Measurements from ENCODE around the gene MAST1.

The MAST1 gene

GRCh38 chr19:12791345-12792050 lies 46.8 kb upstream of the MAST1 start, which contains the start of gene JUNB:
JUNB (plus strand) TSS chr19:12791486; CDS start chr19:12791772, 286 bp downstream.
- H3K4me3 ChIP-seq (ENCODE audit: low read depth, low read length) = peak within 1 kb of the TSS; percentile 43
- peak within 1 kb of the TSS; percentile 58; the same call in 1 of the 2 replicates for H3K27ac ChIP-seq (ENCODE audit: extremely low read depth, low read depth, low read length)
- ChIA-PET CTCF (interaction anchor here (0.6 to 16.5 kb wide), 5 partner anchors 14 to 74 kb away, joined by 4 to 386 read pairs (median 5); partner anchors contain the start of gene HOOK2), POLR2A (interaction anchor here (0.8 to 3.6 kb wide), 19 partner anchors 8 to 142 kb away, joined by 3 to 42 read pairs (median 4); partner anchors contain the start of genes DHPS, DNASE2, FARSA and PRDX2)
- no peaks in the 10 kb centered on the region for H3K9me3 ChIP-seq (ENCODE audit: control insufficient read depth, insufficient read depth, low read depth, low read length)
- H3K36me3 ChIP-seq (ENCODE audit: control insufficient read depth in 2 of 2, insufficient read depth in 1 of 2, low read length in 2 of 2) = no peaks in the 10 kb centered on the region; a peak in 1 of 3 replicates
- peaks cover 21% of the 10 kb centered on the region for H3K4me1 ChIP-seq (ENCODE audit: control insufficient read depth, insufficient read depth, low read length)
- TF ChIP-seq KLF8 (tag by site-specific recombination; IDR thresholded peaks at IDR 0.05) (peak; percentile 75; the same call in 1 of the 2 replicates), GLI2 (tag by site-specific recombination; IDR thresholded peaks at IDR 0.05; ENCODE audit: borderline replicate concordance, low read depth) (no peak), ZNF777 (tag by site-specific recombination; IDR thresholded peaks at IDR 0.05; ENCODE audit: borderline replicate concordance) (peak; percentile 33; the same call in 1 of the 2 replicates), ZFP69B (tag by site-specific recombination; IDR thresholded peaks at IDR 0.05) (peak; percentile 30; the same call in 1 of the 2 replicates), ZNF514 (tag by site-specific recombination; IDR thresholded peaks at IDR 0.05) (no peak), ZNF664 (tag by site-specific recombination; IDR thresholded peaks at IDR 0.05) (no peak), ZNF626 (tag by site-specific recombination; IDR thresholded peaks at IDR 0.05) (no peak), ZNF830 (tag by site-specific recombination; IDR thresholded peaks at IDR 0.05; ENCODE audit: low read depth) (no peak), ZBTB20 (tag by site-specific recombination; IDR thresholded peaks at IDR 0.05) (peak; percentile 77), ZNF548 (tag by site-specific recombination; IDR thresholded peaks at IDR 0.05) (no peak), ZNF558 (tag by site-specific recombination; IDR thresholded peaks at IDR 0.05) (no peak), SP3 (tag by site-specific recombination; IDR thresholded peaks at IDR 0.05) (peak; percentile 80), ZNF555 (tag by site-specific recombination; conservative IDR thresholded peaks at IDR 0.05) (no peak), ZFP41 (tag by site-specific recombination; IDR thresholded peaks at IDR 0.05; ENCODE audit: borderline replicate concordance) (no peak), FEZF1 (tag by site-specific recombination; IDR thresholded peaks at IDR 0.05) (no peak), ZNF660 (tag by site-specific recombination; IDR thresholded peaks at IDR 0.05) (0 out of 2 replicates have a peak, but pooled peaks have one; percentile 85), GFI1B (tag by site-specific recombination; IDR thresholded peaks at IDR 0.05) (no peak), ZNF19 (tag by site-specific recombination; IDR thresholded peaks at IDR 0.05; ENCODE audit: low read depth) (no peak), ZNF133 (tag by site-specific recombination; IDR thresholded peaks at IDR 0.05) (no peak), MEIS1 (CRISPR knock-in tag; IDR thresholded peaks at IDR 0.05; ENCODE audit: borderline replicate concordance) (no peak), ZSCAN30 (tag by site-specific recombination; IDR thresholded peaks at IDR 0.05) (peak; percentile 77; the same call in 1 of the 2 replicates)
- TF ChIP-seq, protein P1, sequence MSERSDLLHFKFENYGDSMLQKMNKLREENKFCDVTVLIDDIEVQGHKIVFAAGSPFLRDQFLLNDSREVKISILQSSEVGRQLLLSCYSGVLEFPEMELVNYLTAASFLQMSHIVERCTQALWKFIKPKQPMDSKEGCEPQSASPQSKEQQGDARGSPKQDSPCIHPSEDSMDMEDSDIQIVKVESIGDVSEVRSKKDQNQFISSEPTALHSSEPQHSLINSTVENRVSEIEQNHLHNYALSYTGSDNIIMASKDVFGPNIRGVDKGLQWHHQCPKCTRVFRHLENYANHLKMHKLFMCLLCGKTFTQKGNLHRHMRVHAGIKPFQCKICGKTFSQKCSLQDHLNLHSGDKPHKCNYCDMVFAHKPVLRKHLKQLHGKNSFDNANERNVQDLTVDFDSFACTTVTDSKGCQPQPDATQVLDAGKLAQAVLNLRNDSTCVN (tag by site-specific recombination; optimal IDR thresholded peaks at IDR 0.05) = peak; percentile 96
- TF ChIP-seq, protein P2, sequence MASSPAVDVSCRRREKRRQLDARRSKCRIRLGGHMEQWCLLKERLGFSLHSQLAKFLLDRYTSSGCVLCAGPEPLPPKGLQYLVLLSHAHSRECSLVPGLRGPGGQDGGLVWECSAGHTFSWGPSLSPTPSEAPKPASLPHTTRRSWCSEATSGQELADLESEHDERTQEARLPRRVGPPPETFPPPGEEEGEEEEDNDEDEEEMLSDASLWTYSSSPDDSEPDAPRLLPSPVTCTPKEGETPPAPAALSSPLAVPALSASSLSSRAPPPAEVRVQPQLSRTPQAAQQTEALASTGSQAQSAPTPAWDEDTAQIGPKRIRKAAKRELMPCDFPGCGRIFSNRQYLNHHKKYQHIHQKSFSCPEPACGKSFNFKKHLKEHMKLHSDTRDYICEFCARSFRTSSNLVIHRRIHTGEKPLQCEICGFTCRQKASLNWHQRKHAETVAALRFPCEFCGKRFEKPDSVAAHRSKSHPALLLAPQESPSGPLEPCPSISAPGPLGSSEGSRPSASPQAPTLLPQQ (tag by site-specific recombination; IDR thresholded peaks at IDR 0.05) = peak; percentile 87
- TF ChIP-seq, protein P3, sequence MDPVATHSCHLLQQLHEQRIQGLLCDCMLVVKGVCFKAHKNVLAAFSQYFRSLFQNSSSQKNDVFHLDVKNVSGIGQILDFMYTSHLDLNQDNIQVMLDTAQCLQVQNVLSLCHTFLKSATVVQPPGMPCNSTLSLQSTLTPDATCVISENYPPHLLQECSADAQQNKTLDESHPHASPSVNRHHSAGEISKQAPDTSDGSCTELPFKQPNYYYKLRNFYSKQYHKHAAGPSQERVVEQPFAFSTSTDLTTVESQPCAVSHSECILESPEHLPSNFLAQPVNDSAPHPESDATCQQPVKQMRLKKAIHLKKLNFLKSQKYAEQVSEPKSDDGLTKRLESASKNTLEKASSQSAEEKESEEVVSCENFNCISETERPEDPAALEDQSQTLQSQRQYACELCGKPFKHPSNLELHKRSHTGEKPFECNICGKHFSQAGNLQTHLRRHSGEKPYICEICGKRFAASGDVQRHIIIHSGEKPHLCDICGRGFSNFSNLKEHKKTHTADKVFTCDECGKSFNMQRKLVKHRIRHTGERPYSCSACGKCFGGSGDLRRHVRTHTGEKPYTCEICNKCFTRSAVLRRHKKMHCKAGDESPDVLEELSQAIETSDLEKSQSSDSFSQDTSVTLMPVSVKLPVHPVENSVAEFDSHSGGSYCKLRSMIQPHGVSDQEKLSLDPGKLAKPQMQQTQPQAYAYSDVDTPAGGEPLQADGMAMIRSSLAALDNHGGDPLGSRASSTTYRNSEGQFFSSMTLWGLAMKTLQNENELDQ (tag by site-specific recombination; IDR thresholded peaks at IDR 0.05; ENCODE audit: low read depth) = no peak
- TF ChIP-seq, protein P4, sequence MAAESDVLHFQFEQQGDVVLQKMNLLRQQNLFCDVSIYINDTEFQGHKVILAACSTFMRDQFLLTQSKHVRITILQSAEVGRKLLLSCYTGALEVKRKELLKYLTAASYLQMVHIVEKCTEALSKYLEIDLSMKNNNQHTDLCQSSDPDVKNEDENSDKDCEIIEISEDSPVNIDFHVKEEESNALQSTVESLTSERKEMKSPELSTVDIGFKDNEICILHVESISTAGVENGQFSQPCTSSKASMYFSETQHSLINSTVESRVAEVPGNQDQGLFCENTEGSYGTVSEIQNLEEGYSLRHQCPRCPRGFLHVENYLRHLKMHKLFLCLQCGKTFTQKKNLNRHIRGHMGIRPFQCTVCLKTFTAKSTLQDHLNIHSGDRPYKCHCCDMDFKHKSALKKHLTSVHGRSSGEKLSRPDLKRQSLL (tag by site-specific recombination; IDR thresholded peaks at IDR 0.05) = peak; percentile 54; the same call in 1 of the 2 replicates
- TF ChIP-seq, protein P5, sequence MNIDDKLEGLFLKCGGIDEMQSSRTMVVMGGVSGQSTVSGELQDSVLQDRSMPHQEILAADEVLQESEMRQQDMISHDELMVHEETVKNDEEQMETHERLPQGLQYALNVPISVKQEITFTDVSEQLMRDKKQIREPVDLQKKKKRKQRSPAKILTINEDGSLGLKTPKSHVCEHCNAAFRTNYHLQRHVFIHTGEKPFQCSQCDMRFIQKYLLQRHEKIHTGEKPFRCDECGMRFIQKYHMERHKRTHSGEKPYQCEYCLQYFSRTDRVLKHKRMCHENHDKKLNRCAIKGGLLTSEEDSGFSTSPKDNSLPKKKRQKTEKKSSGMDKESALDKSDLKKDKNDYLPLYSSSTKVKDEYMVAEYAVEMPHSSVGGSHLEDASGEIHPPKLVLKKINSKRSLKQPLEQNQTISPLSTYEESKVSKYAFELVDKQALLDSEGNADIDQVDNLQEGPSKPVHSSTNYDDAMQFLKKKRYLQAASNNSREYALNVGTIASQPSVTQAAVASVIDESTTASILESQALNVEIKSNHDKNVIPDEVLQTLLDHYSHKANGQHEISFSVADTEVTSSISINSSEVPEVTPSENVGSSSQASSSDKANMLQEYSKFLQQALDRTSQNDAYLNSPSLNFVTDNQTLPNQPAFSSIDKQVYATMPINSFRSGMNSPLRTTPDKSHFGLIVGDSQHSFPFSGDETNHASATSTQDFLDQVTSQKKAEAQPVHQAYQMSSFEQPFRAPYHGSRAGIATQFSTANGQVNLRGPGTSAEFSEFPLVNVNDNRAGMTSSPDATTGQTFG (tag by site-specific recombination; IDR thresholded peaks at IDR 0.05; ENCODE audit: borderline replicate concordance) = no peak; the same call in 1 of the 2 replicates
- TF ChIP-seq, protein P6, sequence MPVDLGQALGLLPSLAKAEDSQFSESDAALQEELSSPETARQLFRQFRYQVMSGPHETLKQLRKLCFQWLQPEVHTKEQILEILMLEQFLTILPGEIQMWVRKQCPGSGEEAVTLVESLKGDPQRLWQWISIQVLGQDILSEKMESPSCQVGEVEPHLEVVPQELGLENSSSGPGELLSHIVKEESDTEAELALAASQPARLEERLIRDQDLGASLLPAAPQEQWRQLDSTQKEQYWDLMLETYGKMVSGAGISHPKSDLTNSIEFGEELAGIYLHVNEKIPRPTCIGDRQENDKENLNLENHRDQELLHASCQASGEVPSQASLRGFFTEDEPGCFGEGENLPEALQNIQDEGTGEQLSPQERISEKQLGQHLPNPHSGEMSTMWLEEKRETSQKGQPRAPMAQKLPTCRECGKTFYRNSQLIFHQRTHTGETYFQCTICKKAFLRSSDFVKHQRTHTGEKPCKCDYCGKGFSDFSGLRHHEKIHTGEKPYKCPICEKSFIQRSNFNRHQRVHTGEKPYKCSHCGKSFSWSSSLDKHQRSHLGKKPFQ (tag by site-specific recombination; IDR thresholded peaks at IDR 0.05) = no peak; the same call in 1 of the 2 replicates
